HL-60 (cell line): ENCODE measurements around the gene CNTN2.

Experiments
- CTCF ChIP-seq: IDR thresholded peaks from one replicate; pipeline ENCODE4 v1.5.1; 2011; ENCODE audit warnings: low read length, control low read depth, inconsistent platforms; ENCODE audit not compliant: insufficient read depth
- GABPA ChIP-seq: IDR thresholded peaks from 2 replicates; pipeline ENCODE4 v1.6.1; 2012; ENCODE audit warnings: low read depth
- POLR2AphosphoS5 ChIP-seq: IDR thresholded peaks from 2 replicates; pipeline ENCODE4 v1.6.1; 2012; ENCODE audit warnings: low read depth
- REST ChIP-seq: IDR thresholded peaks from 2 replicates; pipeline ENCODE4 v1.6.1; 2012; ENCODE audit warnings: low read depth; ENCODE audit not compliant: insufficient replicate concordance
- SPI1 ChIP-seq: IDR thresholded peaks from 2 replicates; pipeline ENCODE4 v1.6.1; 2012; ENCODE audit warnings: low read depth, mild to moderate bottlenecking, borderline replicate concordance

GRCh38 chr1:205046870-205047269 is 3.9 kb downstream of the CNTN2 start:
- TF ChIP-seq REST (no peak), CTCF (no peak), POLR2AphosphoS5 (no peak), GABPA (no peak), SPI1 (no peak)
